Osteocyte (in vitro differentiated cells): Measurements from ENCODE around the gene ITGB7. TPM values are rescaled to one million over a fixed set of nuclear protein-coding genes. Genes with fewer than 3 reads are reported as not detected.

Experiments
- DNase-seq: peaks from one replicate; pipeline ENCODE4 v3.0.0; 2021; ENCODE audit warnings: mixed read lengths; ENCODE audit not compliant: unreplicated experiment; ENCODE audit errors: extremely low spot score
- H3K27ac Mint-ChIP-seq: one replicate; pipeline ENCODE4 v1.8.0; 2021; ENCODE audit warnings: mild to moderate bottlenecking, mixed read lengths; ENCODE audit not compliant: unreplicated experiment
- H3K27me3 Mint-ChIP-seq: one replicate; pipeline ENCODE4 v1.8.0; 2021; ENCODE audit warnings: mixed read lengths; ENCODE audit not compliant: unreplicated experiment
- H3K36me3 Mint-ChIP-seq: one replicate; pipeline ENCODE4 v1.8.0; 2021; ENCODE audit warnings: mixed read lengths; ENCODE audit not compliant: unreplicated experiment
- H3K4me1 Mint-ChIP-seq: one replicate; pipeline ENCODE4 v1.8.0; 2021; ENCODE audit warnings: mixed read lengths; ENCODE audit not compliant: unreplicated experiment
- H3K4me3 Mint-ChIP-seq: one replicate; pipeline ENCODE4 v1.8.0; 2021; ENCODE audit warnings: mild to moderate bottlenecking, moderate library complexity, mixed read lengths; ENCODE audit not compliant: unreplicated experiment
- H3K9me3 Mint-ChIP-seq: one replicate; pipeline ENCODE4 v1.8.0; 2021; ENCODE audit warnings: mixed read lengths; ENCODE audit not compliant: unreplicated experiment
- CTCF ChIP-seq: fragments of 200-600 bp; sonication (generic); IDR thresholded peaks from 2 replicates; pipeline ENCODE4 v1.5.0; 2021; ENCODE audit warnings: antibody characterized with exemption, mild to moderate bottlenecking, moderate library complexity
- total RNA-seq: library from RNA; stranded (reverse); gene quantifications from 2 replicates; pipeline ENCODE4 v1.2.1, GENCODE V29; 2021

Gene ITGB7
- total RNA-seq, 1 donor from 2014 or later: 0.83 TPM

- no peaks in the 10 kb centered on the region for H3K36me3 Mint-ChIP-seq
These were observed 10.6 kb downstream of the ITGB7 start for GRCh38 chr12:53196486-53196885.

DNA sequence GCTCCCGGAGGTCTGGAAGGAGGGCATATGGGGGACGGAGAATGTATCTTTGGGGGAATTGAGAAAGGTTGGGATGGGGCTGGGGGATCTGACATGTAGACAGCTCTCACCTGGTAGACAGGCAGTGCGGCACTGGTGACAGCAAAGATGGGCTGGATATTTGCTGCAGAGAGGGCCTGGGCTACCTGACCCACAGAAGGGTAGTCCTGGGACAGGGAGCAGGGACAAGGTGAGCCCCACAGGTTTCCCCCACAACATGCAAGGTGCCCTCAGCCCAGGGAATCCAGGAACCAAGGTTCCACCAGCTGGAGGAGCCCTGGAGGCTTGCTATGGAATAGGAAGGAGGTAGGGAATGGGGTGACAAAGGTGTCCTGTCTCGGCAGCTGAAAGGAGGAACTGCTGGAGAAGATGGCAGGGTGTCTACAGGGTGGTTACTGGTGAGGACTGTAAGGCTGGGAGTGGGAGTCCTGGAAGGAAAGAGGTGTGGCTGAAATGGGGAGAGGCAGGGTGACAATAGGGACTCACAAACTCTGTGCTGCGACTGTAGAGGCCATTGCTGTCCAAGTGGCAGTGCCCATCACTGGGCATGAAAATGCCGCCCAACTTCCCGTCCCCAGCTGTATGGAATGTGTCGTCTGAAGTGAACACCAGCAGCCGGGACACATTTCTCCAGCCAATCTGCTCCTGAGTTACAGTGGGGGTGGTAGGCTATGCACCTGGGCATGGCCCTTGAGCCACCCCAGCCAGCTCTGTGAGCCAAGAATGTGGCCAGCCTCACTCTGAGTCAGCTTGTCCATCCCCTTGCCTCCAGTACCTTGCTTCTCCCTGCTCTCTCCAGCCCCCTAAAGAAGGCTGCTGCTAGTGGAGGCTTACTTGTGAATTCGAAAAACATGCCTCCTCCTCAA lies 11.3 kb downstream of the ITGB7 start:
- H3K27ac Mint-ChIP-seq: no peak overlapping the region
- no peak for TF ChIP-seq CTCF
- no peaks in the 10 kb centered on the region for H3K9me3 Mint-ChIP-seq
- H3K36me3 Mint-ChIP-seq: no peaks in the 10 kb centered on the region
- no peak for DNase-seq
- H3K4me1 Mint-ChIP-seq: no peaks in the 10 kb centered on the region
- peaks cover 4% of the 10 kb centered on the region for H3K27me3 Mint-ChIP-seq
- no peak overlapping the region for H3K4me3 Mint-ChIP-seq

More at GRCh38 chr12:53196486-53196885, 10.6 kb downstream of the ITGB7 start:
- no peak overlapping the region for H3K27ac Mint-ChIP-seq
- no peak for TF ChIP-seq CTCF
- no peak for DNase-seq
- H3K9me3 Mint-ChIP-seq: no peaks in the 10 kb centered on the region
- no peaks in the 10 kb centered on the region for H3K4me1 Mint-ChIP-seq
- H3K4me3 Mint-ChIP-seq: no peak overlapping the region
- H3K27me3 Mint-ChIP-seq: peaks cover 4% of the 10 kb centered on the region

DNA sequence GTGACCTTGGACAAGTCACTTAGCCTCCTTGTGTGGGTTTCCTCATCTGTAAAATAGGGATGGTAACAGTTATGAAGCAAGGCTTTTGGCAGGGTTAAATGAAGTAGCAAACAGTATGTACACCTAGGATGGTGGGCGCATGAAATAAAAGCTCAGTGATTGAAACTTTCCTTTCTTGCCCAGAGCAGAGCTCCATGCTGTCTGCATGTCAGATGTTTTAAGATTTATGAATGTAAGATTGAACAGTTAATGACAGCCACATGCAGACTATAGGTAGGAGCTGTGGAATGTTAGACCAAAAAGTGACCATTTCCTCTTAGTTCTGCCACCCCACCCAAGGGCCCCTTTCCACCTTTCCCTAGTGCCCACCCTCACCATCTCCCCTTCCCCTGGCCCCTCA lies 12.1 kb downstream of the ITGB7 start:
- no peak for DNase-seq
- Mint-ChIP-seq H3K4me3 (no peak overlapping the region), H3K9me3 (no peaks in the 10 kb centered on the region), H3K27me3 (peaks cover 4% of the 10 kb centered on the region), H3K36me3 (no peaks in the 10 kb centered on the region), H3K4me1 (peaks cover 2% of the 10 kb centered on the region), H3K27ac (no peak overlapping the region)
- no peak for TF ChIP-seq CTCF

DNA sequence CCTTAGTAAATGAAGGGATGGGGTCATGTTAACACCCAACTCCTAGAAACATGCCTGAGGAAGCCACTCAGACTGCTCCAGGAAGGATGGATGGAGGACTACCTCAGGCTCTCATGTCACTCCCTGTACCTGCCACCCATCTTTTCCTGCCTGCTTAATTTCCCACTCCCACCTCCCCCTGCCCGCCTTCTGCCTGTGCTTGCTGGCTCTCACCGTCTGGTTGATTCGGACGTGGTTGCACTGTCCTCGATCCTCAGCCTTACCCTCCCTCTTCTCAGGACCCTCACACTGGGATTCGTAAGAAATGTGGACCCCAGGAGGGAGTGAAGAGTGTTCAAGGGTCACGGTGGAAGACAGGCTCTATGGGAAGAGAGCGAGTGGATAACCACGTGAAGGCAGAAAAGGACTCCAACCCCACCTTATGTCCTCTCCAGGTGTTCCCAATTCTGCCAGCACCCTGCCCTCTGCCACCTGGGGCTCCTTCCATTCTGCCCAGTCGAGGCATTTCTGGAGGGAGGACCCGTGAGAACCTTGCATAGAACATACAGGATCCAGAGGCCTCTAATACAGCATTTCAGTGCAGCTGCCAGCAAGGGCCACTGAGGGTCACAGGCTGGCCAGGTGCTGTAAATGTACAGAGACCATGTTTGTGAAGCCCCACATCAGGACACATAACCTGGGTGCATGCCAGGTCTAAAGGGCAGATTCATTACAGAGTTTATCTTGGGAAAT lies 12.9 kb downstream of the ITGB7 start:
- Mint-ChIP-seq H3K36me3 (no peaks in the 10 kb centered on the region), H3K9me3 (no peaks in the 10 kb centered on the region), H3K4me1 (peaks cover 7% of the 10 kb centered on the region), H3K27ac (no peak overlapping the region), H3K27me3 (peaks cover 3% of the 10 kb centered on the region), H3K4me3 (no peak overlapping the region)
- DNase-seq: no peak
- no peak for TF ChIP-seq CTCF

DNA sequence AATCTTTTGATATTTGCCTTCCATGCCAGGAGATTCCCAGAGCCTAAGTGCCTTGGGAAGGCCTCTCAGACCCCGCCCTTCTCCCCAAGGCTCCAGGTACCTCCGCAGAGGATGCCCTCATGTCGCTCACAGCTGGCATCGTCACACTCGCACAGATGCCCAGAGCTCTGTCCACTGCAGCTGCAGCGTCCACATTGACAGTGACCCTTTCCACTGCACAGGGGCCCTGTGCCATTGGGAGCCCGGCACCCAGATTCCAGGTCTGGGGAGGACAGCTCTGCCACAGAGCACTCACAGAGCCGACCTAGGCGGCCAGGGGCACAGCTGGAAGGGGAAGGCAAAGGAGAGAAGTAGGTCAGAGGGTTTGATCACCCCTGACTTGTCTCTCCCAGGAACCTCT lies 14.0 kb downstream of the ITGB7 start:
- Mint-ChIP-seq H3K4me1 (peaks cover 7% of the 10 kb centered on the region), H3K27ac (no peak overlapping the region), H3K4me3 (no peak overlapping the region), H3K27me3 (no peaks in the 10 kb centered on the region), H3K36me3 (peaks cover 7% of the 10 kb centered on the region), H3K9me3 (no peaks in the 10 kb centered on the region)
- no peak for DNase-seq
- no peak for TF ChIP-seq CTCF
